Pulmonary artery endothelial cell (primary cell): ENCODE results near the gene RASSF1. TPM values are rescaled to one million over a fixed set of nuclear protein-coding genes. Genes with fewer than 3 reads are reported as not detected.
A peak's percentile ranks its signal among the peaks of the same experiment; 100 is the strongest.
"Not testable (repeated sequence)": the region's sequence is repeated elsewhere in the genome, so short reads cannot be mapped to it uniquely, and the experiment has no call there.

Source experiments
- DNase-seq: peaks from one replicate; pipeline ENCODE4 v3.0.0-alpha.2; 2011; ENCODE audit warnings: low read depth, low spot score
- total RNA-seq: library from RNA; depleted of rRNA; stranded (reverse); fragments of >200 nt; gene quantifications from 2 replicates; pipeline ENCODE4 v1.2.3, GENCODE V29; 2014

Gene RASSF1
- total RNA-seq, 1 donor from 2014 or later = 17.0 TPM

- DNase-seq = no peak
Measured at GRCh38 chr3:50325113-50325480, 15.5 kb downstream of the RASSF1 start.

GRCh38 chr3:50324351-50325112, 16.1 kb downstream of the RASSF1 start:
- peak; percentile 52 for DNase-seq

DNA sequence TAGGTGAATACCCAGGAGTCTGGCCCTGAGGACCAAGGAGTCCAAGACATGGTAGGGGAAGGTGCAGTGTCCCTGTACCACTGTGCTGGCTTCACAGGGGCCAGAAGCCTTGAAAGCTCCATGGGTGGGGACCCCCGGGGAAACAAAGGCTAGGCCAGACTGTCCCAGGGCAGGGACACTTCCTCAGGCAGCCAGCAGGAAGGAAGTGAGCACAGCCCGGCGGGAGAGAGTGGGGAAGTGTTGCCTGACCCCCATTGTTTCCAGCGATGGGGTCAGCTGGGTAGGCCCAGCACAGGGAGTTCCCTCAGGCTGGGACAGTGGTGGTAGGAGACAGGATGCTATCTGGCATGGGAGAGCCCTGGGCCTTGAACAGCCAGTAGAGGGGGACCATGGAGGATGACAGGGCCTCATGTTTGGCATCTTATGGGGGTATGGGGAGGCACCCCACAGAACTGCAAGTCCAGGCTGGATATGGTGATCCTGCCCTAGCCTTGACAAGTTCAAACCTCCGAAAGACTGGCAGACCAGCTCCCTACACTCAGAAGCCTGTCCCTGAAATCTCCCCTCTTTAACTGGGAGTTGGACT, 16.9 kb downstream of the RASSF1 start:
- peak; percentile 73 for DNase-seq

GRCh38 chr3:50323092-50323600, 17.5 kb downstream of the RASSF1 start:
- DNase-seq = peak; percentile 59

DNA sequence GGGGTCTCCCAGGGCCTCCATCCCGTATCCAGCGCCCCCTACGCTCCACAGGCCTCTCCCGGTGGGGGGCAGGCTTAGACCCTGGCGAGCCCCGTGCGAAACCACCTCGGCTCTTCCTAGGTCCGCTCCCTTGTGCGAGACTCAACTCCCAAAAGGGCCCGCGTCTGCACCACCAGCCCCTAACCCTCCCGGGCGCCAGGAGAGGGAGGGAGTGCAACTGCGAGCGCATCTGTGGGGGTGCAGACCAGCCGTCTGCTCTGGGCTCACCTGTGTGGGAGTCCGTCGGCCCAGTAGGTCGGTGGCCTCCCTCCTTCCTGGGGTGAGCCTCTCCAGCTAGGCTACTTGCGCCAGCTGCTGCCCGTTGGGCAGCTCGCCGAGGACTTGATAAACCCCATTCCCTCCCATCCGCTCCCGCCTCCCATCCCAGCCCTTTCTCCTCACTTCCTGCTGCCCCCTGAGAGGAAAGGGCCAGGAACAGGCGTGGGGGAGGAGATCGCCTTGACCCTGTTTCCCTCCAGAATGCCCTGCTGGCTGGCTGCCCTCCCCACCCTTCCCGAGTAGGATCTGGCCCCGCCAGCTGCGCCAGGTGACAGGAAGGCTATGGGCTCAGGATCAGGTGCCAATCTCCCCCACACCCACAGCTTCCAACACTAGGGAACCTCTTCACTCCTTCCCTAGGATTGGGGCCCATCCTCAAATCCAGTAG, 18.1 kb downstream of the RASSF1 start, which contains the start of gene HYAL2:
Gene HYAL2, minus strand, starts transcription at position 360 of the 706 bp plus-strand sequence. CDS start 2,256 bp downstream, outside the sequence.
- peak; percentile 48 for DNase-seq

GRCh38 chr3:50322115-50322385, 18.6 kb downstream of the RASSF1 start:
- DNase-seq = no peak

- DNase-seq = peak; percentile 60
Measured at GRCh38 chr3:50321336-50322114, 19.1 kb downstream of the RASSF1 start.

- DNase-seq = no peak
Measured at GRCh38 chr3:50320853-50321335, 19.7 kb downstream of the RASSF1 start.

- no peak for DNase-seq
Measured at GRCh38 chr3:50319894-50320625, 20.6 kb downstream of the RASSF1 start.

- no peak for DNase-seq
Measured at GRCh38 chr3:50319181-50319893, 21.3 kb downstream of the RASSF1 start.

- no peak for DNase-seq
Measured at GRCh38 chr3:50318615-50319014, 22.0 kb downstream of the RASSF1 start.

GRCh38 chr3:50318163-50318562, 22.5 kb downstream of the RASSF1 start:
- no peak for DNase-seq

DNA sequence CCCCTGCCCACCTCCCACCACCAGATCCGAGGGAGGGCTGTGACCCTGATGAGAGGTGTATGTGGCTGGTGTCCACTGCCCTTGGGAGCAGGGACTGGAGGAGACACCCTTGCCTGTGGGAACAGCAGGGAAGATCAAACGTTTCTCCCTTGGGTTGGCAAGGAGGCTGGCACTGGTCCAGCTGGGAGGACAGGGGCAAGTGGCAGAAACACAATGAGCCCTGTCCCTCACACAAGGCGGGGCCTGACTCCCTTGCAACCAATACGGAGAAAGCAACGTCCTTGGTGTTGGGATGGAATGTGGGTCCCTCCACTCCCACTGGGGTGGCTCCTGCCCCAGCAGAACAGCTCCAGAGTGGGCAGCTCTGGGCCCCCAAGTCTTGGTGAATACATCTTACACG, 23.3 kb downstream of the RASSF1 start:
- no peak for DNase-seq

DNA sequence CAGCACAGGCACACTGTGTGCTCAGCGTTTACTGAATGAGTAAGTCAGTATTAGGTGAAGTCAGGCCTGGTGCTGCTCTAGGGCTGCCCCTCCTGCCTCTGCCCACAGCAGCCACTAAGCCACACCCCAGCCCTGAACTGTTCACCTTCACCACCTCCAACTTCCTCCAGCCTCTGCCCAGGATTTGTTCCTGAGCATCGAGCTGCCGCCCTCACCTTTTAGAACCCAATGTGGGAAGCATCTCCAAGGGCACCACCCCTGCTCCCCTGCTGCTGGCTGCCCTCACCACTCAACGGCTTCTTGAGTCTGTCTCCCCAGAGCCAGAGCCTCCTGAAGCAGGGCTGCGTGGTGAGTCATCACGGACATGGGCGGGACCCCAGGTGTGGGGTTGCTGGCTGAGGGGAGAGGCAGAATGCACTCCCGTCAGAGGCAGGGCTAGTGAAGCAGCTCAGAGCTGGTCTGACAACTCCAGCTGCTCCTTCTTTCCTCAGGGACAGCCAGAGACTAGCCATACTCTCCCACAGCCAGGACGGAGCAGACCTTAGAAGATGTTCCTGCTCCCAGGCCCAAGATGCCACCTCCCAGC, 23.9 kb downstream of the RASSF1 start:
- no peak for DNase-seq

GRCh38 chr3:50314816-50315215, 25.8 kb downstream of the RASSF1 start:
- no peak for DNase-seq

DNA sequence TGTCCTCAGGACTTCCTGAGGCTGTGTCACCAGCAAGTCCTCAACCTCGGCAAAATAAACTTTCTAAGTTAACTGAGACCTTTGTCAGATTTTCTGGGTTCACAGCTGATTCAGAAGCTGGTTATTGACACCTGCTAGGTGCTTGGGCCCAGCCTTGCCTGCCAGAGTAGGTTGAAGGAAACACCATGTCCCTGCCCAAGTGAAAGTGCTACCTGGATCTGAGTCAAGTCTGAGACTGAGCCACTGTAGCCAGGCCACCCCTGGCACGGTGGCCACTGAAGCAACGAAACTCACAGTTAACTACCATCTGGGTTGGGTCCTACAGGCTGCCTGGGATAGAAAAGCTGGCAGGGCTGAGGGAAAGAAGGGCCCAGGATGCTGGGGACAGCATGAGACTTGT, 26.3 kb downstream of the RASSF1 start:
- no peak for DNase-seq

- not testable (repeated sequence) for DNase-seq
Measured at GRCh38 chr3:50312041-50312440, 28.6 kb downstream of the RASSF1 start.

DNA sequence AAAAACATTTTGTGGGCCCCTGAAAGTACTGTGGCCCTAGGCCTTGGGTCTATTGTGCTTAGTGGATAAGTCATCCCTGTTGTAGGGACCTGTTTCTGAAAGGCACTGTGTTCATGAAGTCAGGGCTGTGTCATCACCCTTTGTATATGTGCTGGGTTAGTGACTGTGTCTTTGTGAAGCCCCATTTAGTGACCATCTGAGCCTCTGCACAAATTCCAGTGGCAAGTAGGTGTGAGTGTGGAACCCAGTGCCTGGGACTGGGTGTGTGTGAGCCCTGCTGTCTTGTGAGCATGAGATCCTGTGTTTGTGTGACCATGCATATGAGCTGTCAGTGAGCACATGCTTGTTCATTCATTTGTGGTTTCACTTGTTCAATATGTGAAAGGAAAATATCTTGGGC, 36.0 kb downstream of the RASSF1 start:
- no peak for DNase-seq

GRCh38 chr3:50303013-50303815, 37.4 kb downstream of the RASSF1 start, which contains the start of gene HYAL1:
HYAL1 (minus strand) TSS chr3:50303574; CDS start chr3:50302956, 618 bp downstream.
- no peak for DNase-seq
